ENCODE measurements around the gene MCL1. TPM values are rescaled to one million over a fixed set of nuclear protein-coding genes. Genes with fewer than 3 reads are reported as not detected.

Gene MCL1
- total RNA-seq, 2 donors from 2014 or later: 211 to 223 TPM

GRCh38 chr1:150554086-150554452 is 25.3 kb downstream of the MCL1 start:
- WGBS, 2 donors: 84 to 94% methylated on average over 7 to 8 of the region's 8 CpGs
- ATAC-seq (no peak), DNase-seq (no peak)
- no peaks in the 10 kb centered on the region for H3K36me3 ChIP-seq (replicated peaks in 1 of 2; ENCODE audit: insufficient read depth in 1 of 2, low read depth in 2 of 2)
- intact Hi-C loops (cut with DNase I): loop anchor here (10.0 kb wide), 1 partner anchor 89 kb away; no protein-coding TSS in a partner anchor
- H3K4me3 ChIP-seq: no peak overlapping the region
- no peaks in the 10 kb centered on the region for H3K27me3 ChIP-seq
- peaks cover 27% of the 10 kb centered on the region for H3K4me1 ChIP-seq
- TF ChIP-seq POLR2A (IDR thresholded peaks at IDR 0.05): no peak
- TF ChIP-seq, protein P1, sequence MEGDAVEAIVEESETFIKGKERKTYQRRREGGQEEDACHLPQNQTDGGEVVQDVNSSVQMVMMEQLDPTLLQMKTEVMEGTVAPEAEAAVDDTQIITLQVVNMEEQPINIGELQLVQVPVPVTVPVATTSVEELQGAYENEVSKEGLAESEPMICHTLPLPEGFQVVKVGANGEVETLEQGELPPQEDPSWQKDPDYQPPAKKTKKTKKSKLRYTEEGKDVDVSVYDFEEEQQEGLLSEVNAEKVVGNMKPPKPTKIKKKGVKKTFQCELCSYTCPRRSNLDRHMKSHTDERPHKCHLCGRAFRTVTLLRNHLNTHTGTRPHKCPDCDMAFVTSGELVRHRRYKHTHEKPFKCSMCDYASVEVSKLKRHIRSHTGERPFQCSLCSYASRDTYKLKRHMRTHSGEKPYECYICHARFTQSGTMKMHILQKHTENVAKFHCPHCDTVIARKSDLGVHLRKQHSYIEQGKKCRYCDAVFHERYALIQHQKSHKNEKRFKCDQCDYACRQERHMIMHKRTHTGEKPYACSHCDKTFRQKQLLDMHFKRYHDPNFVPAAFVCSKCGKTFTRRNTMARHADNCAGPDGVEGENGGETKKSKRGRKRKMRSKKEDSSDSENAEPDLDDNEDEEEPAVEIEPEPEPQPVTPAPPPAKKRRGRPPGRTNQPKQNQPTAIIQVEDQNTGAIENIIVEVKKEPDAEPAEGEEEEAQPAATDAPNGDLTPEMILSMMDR (IDR thresholded peaks at IDR 0.05): no peak
- no peaks in the 10 kb centered on the region for H3K9me3 ChIP-seq
- no peak overlapping the region for H3K27ac ChIP-seq

DNA sequence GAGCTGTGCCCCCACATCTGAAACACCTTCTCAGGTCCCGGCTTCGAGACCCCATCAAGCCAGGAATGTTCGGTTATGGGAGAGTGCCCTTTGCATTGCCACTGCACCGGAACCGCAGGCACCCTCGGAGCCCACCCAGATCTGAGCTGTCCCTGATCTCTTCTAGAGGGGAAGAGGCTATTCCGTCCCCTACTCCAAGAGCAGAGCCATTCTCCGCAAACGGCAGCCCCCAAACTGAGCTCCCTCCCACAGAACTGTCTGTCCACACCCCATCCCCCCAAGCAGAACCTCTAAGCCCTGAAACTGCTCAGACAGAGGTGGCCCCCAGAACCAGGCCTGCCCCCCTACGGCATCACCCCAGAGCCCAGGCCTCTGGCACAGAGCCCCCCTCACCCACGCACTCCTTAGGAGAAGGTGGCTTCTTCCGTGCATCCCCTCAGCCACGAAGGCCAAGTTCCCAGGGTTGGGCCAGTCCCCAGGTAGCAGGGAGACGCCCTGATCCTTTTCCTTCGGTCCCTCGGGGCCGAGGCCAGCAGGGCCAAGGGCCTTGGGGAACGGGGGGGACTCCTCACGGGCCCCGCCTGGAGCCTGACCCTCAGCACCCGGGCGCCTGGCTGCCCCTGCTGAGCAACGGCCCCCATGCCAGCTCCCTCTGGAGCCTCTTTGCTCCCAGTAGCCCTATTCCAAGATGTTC is 25.9 kb downstream of the MCL1 start:
- H3K27me3 ChIP-seq: no peaks in the 10 kb centered on the region
- ATAC-seq: no peak
- TF ChIP-seq, protein P1 (IDR thresholded peaks at IDR 0.05): no peak
- TF ChIP-seq POLR2A (IDR thresholded peaks at IDR 0.05): no peak
- WGBS, 2 donors: 87 to 90% methylated on average over 4 to 23 of the region's 23 CpGs
- no peak overlapping the region for H3K27ac ChIP-seq
- H3K36me3 ChIP-seq (replicated peaks in 1 of 2; ENCODE audit: insufficient read depth in 1 of 2, low read depth in 2 of 2): no peaks in the 10 kb centered on the region
- DNase-seq: no peak
- H3K4me1 ChIP-seq: peaks cover 30% of the 10 kb centered on the region
- intact Hi-C loops (cut with DNase I): loop anchor here (10.0 kb wide), 1 partner anchor 89 kb away; no protein-coding TSS in a partner anchor
- H3K4me3 ChIP-seq: no peak overlapping the region
- no peaks in the 10 kb centered on the region for H3K9me3 ChIP-seq

DNA sequence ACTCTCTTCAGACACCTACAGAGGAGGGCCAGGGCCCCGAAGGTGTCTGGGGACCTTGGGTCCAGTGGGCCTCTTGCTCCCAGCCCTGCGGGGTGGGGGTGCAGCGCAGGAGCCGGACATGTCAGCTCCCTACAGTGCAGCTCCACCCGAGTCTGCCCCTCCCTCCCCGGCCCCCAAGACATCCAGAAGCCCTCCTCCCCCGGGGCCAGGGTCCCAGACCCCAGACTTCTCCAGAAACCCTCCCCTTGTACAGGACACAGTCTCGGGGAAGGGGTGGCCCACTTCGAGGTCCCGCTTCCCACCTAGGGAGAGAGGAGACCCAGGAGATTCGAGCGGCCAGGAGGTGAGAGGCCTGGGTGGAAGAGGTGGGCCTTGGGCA is 26.5 kb downstream of the MCL1 start:
- H3K27ac ChIP-seq: peak overlapping the region in 2 of 4 donors; percentile 30 to 58
- no peaks in the 10 kb centered on the region for H3K36me3 ChIP-seq (replicated peaks in 1 of 2; ENCODE audit: insufficient read depth in 1 of 2, low read depth in 2 of 2)
- intact Hi-C loops (cut with DNase I): loop anchor here (10.0 kb wide), 1 partner anchor 88 kb away; no protein-coding TSS in a partner anchor
- peaks cover 29% of the 10 kb centered on the region for H3K4me1 ChIP-seq
- 71 to 82% methylated on average over 9 to 11 of the region's 12 CpGs for WGBS, 2 donors
- TF ChIP-seq, protein P1 (IDR thresholded peaks at IDR 0.05): no peak
- no peak for TF ChIP-seq POLR2A (IDR thresholded peaks at IDR 0.05)
- no peaks in the 10 kb centered on the region for H3K9me3 ChIP-seq
- H3K27me3 ChIP-seq: no peaks in the 10 kb centered on the region
- ATAC-seq (no peak), DNase-seq (no peak)
- H3K4me3 ChIP-seq: no peak overlapping the region

DNA sequence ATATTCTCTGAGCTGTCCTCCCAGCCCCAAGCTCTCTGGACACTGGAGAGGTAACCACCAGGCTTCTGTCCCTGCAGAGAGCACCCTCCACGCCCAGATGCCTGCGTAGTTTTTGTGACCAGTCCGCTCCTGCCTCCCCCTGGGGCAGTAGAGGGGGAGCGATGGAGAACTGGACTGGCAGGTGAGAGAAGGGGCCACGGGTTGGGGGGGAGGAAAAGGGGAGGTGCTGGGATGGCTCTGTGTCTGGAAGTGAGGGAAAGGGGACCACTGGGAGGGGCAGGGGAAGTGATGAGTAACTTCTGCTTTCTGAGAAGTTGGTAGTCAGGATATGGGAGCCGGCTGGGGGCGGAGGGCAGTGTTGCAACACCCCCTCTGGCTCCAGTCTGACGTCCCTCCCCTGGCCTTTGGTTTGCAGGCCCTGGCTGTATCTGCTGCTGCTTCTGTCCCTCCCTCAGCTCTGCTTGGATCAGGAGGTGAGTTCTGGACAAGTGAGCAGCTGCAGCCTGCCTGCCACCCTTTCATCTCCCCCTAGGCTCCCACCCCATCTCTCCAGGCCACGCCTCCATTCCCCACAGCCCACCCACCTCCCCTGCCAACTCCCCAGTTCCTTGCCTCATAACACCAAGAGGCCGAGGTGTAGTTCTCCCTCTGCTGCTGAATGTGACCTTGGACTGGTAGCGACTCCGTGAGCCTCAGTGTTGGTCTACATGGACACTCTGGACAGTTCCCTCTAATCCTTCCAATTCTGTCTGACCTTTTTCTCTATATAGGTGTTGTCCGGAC is 27.1 kb downstream of the MCL1 start:
- Histone ChIP-seq H3K4me3 (no peak overlapping the region), H3K4me1 (peaks cover 29% of the 10 kb centered on the region), H3K27me3 (no peaks in the 10 kb centered on the region), H3K36me3 (replicated peaks in 1 of 2; ENCODE audit: insufficient read depth in 1 of 2, low read depth in 2 of 2) (no peaks in the 10 kb centered on the region), H3K27ac (peak overlapping the region in 3 of 4 donors; percentile 9 to 58 (median 51)), H3K9me3 (no peaks in the 10 kb centered on the region)
- peak; percentile 28 for ATAC-seq
- TF ChIP-seq, protein P1 (IDR thresholded peaks at IDR 0.05): no peak
- TF ChIP-seq POLR2A (IDR thresholded peaks at IDR 0.05): peak in 1 of 3 donors; percentile 28
- WGBS, 2 donors: 37 to 42% methylated on average over 13 of the region's 13 CpGs
- peak in 3 of 4 donors; percentile 60 to 86 (median 71) for DNase-seq
- intact Hi-C loops (cut with DNase I): loop anchor here (10.0 kb wide), 1 partner anchor 88 kb away; no protein-coding TSS in a partner anchor

All from body of pancreas (tissue), 4 donors.